GM18520 (cell line): Measurements from ENCODE around the gene SYT2.

ENCODE experiments used
- ATAC-seq: cut with Tn5 transposase; IDR thresholded peaks from one replicate; pipeline ENCODE4 v1.9.1; 2021; ENCODE audit not compliant: unreplicated experiment

SYT2 gene

GRCh38 chr1:202706851-202707250 is 3.4 kb downstream of the SYT2 start:
- no peak for ATAC-seq

GRCh38 chr1:202704601-202705000 is 5.7 kb downstream of the SYT2 start:
- ATAC-seq, result no peak

- no peak for ATAC-seq
Observed at GRCh38 chr1:202703191-202703590, 7.1 kb downstream of the SYT2 start.

DNA sequence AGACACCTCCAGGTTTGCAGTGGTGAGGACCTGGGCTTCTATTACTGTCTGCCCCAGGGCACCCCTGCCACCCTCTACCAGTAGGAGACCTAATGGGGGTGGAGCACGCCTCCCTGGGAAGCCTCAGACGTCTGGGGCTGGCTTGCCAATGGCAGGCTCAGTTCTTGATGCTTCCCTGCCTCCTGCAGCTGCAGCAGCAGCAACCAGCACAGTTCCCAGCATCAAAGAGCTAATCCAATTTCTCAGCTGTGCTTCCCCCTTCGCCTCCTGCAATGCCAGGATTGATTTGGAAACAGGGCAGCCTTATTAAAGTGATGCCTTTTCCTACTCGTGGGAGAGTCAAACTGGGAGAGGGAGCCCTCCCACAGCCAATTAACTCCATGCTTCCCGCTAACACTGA is 8.2 kb downstream of the SYT2 start:
- no peak for ATAC-seq

DNA sequence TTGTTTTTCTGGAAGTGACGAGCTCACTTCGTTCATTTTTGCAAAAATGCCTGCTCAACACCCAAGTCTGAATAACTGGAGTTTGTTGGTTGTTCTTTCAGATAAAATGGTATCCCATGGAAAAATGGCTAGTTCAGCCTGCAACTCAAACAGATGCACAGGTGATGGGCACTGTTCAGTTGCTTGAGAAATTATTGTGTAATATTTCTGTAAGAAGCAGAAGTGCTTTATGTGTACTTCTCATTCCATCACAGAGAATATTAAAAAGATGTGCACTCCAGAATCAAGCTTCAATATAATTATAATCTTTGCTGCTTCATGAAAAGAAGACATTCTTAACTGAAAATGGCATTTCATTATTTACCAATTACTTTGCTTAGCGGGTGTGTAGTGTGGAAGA is 9.1 kb downstream of the SYT2 start:
- ATAC-seq, result no peak

- no peak for ATAC-seq
Observed at GRCh38 chr1:202700061-202700460, 10.2 kb downstream of the SYT2 start.

GRCh38 chr1:202698276-202698675 is 12.0 kb downstream of the SYT2 start:
- ATAC-seq, result no peak

DNA sequence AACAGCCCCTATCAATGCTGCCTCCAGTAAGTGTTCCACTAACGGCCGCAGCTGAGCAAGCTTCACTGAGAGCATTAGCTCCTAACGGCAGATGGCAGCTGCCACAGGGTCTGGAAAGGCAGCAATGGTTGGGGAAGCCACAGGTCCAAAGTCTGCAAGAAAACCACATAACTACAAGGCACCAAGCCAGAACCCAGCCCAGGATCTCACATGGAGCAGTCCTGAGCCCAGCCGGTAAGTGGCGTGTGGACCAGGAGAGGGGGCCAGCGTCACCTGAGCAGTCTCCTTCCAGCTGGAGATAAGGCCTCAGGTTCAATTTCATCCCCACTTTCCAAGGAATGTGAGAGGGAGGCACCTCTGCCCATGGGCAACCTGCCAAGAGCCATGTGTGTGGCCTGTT is 13.2 kb downstream of the SYT2 start:
- no peak for ATAC-seq

DNA sequence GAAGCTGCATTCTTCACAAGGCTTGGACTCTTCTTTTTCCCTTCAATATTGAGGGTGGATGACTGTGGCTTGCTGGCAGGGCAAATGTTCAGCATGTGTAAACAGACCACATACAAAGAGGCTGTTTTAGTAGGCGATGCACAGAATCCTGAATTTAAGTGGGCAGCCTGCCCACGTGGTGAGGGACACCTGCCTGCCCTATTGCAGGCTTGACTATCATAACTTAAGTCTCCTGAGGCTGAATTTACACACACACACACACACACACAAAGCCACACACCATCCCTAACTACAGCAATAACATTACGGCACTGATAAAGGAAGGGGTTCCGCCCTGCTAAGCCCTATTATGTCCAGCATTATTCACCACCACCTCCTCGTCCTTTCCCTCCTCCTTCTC is 15.9 kb downstream of the SYT2 start:
- no peak for ATAC-seq

DNA sequence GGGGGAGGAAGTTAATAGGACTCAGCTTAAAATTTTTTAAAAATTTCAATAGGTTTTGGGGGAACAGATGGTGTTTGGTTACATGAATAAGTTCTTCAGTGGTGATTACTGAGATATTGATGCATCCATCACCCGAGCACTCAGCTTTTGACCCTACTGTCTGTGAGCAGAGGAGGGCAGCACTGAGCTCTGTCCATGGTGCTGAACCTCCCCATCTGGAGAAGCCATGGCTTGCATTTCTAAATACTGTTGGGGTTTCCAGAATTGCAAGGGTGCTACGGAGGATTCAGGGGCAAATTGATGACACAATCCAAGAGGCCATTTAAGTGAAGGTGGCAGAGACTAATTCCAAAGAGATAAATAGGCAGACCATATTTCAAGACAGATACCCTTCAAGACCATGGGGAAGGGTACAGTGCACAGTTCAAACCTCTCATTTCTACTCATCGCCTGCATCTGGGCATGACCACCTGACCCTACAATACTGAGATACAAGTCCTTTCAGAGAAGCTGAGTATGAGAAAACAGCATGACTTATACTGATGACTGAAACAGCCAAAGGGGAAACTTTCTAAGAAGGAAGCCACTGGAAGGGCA is 17.2 kb downstream of the SYT2 start:
- ATAC-seq, result no peak

DNA sequence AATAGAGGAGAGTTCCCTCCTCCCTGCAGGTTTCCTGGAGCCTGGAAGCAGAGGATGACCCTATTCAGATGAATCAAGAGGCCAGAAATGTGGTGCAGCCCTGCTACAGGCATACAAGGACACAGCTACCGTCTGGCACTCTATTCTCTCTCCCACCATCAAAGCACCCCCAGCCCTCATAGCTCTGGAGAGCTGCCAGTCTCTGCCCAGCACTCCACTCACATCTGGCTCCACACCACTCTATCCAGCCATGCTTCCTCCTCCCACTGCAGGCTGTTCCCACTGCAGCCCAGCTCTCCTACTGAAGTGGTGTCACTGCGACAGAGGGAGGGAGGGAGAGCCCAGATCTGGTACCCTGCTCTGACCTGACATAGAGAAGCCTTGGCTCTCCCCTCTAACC is 18.4 kb downstream of the SYT2 start:
- ATAC-seq, result no peak

DNA sequence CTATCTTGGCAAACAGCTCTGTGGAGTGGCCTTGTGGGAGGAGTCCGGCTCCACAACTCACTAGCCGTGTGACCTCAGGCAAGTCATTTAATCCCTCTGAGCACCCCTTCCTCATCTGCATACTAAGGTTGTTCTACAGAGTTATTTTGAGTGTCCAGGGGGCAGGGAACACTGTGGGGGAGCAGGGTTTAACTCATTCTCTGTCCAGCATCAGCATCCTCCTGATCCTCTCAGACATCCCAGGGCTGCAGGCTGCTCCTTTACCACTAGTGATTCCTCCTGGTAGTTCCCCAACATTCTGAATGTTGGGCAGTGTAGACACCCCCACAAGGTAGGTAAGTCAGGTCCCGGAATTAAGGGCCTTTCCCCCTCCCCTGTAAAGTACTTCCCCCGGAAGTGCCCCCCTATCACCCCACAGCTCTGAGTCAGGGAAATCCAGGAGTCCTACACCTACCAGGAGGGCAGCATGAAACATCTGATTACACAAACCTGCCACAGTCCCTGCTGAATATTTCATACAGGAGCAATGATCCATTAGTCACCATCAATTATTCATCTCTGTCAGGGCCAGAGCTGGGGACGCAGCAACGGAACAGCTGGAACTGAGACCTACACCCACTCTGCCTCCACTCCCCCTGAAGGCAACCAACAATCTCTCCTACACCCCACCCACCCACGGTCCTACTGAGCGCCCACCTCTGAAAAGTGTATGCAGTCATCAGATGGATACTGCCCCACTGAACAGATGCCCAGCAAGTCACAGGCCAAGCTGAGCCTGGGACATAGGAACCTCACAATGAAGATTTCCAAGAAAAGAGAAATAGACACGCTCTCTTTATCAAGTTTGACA is 20.5 kb downstream of the SYT2 start:
- no peak for ATAC-seq

DNA sequence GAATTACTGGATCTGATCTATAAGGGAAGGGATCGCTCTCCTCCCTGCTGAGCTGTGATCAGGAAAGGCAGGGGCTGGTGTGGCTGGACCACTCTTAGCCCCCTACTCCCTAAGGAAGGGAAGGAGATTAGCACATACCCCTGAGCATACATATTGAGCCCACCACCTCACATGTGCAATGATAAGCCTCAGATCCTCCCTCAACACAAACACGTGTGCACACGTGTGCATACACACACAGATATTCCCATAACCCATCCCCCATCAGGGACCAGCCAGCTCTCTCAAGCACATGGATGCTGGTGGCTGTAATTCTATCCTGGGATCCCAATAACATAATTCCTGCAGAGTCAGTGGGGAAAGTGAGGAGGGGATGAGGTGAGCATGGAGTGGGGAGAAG is 21.2 kb downstream of the SYT2 start:
- no peak for ATAC-seq

- no peak for ATAC-seq
Observed at GRCh38 chr1:202688401-202688800, 21.9 kb downstream of the SYT2 start.

GRCh38 chr1:202687798-202688197 is 22.5 kb downstream of the SYT2 start:
- no peak for ATAC-seq

DNA sequence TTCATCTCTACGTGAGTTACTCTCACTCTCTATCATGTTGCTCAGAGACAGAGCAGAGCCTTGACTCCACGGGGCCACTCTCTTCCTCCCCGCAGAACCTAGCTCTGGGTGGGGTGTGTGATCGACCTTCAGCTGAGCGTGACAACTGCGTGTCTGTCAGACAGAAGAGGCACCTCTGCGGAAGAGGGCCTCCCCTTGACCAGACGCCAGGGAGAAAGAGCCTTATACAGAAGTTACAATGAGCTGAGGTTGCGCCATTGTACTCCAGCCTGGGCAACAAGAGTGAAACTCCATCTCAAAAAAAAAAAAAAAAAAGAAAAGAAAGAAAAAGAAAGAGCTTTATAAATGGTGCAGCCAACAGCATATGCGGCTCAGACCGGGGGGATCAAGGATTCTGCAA is 22.9 kb downstream of the SYT2 start:
- ATAC-seq, result no peak

DNA sequence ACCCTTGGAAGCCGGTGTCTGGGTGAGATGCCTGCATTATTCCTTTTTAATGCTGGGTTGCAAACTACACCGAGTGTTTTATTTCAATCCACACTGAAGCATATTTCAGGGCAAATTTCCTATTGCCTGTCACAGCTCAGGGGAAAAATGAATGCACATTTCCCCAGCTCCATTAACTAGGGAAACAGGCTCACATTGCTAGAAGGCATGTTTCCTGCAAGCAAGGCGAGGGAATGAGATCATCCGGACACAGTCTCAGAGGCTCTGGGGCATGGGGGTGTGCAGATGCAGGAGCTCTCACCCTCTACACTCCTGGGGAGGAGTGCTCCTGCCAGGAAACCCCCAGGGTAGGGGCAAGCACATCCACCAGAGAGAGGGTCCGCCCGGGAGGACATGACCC is 24.6 kb downstream of the SYT2 start:
- no peak for ATAC-seq

GRCh38 chr1:202684716-202685115 is 25.5 kb downstream of the SYT2 start:
- no peak for ATAC-seq

- ATAC-seq, result no peak
Observed at GRCh38 chr1:202683029-202683428, 27.2 kb downstream of the SYT2 start.

- no peak for ATAC-seq
Observed at GRCh38 chr1:202682477-202682876, 27.8 kb downstream of the SYT2 start.

GRCh38 chr1:202681736-202682420 is 28.4 kb downstream of the SYT2 start:
- no peak for ATAC-seq
